ENCODE measurements around the gene SLC39A1.

Gene SLC39A1

GRCh38 chr1:153977250-153978240 lies 14.2 kb upstream of the SLC39A1 start, which contains the start of gene JTB:
Gene JTB, minus strand, starts transcription at chr1:153977674. Its CDS starts 422 bp downstream, at chr1:153977252.
- in situ Hi-C loops (cut with HindIII; ENCODE audit: low sequenced_read_pairs), result no loop called here

GRCh38 chr1:153976819-153977249 lies 13.5 kb upstream of the SLC39A1 start:
- in situ Hi-C loops (cut with HindIII; ENCODE audit: low sequenced_read_pairs), result no loop called here

- in situ Hi-C loops (cut with HindIII; ENCODE audit: low sequenced_read_pairs), result no loop called here
Observed at GRCh38 chr1:153973525-153973924, 10.2 kb upstream of the SLC39A1 start.

- in situ Hi-C loops (cut with HindIII; ENCODE audit: low sequenced_read_pairs), result no loop called here
Observed at GRCh38 chr1:153973071-153973470, 9.7 kb upstream of the SLC39A1 start.

GRCh38 chr1:153970346-153970745 lies 7.0 kb upstream of the SLC39A1 start:
- in situ Hi-C loops (cut with HindIII; ENCODE audit: low sequenced_read_pairs), result no loop called here

GRCh38 chr1:153968972-153969371 lies 5.6 kb upstream of the SLC39A1 start:
- in situ Hi-C loops (cut with HindIII; ENCODE audit: low sequenced_read_pairs), result no loop called here

GRCh38 chr1:153968408-153968807 lies 5.1 kb upstream of the SLC39A1 start:
- in situ Hi-C loops (cut with HindIII; ENCODE audit: low sequenced_read_pairs), result no loop called here

GRCh38 chr1:153968000-153968363 lies 4.6 kb upstream of the SLC39A1 start:
- in situ Hi-C loops (cut with HindIII; ENCODE audit: low sequenced_read_pairs), result no loop called here

- in situ Hi-C loops (cut with HindIII; ENCODE audit: low sequenced_read_pairs), result no loop called here
Observed at GRCh38 chr1:153967107-153967999, 4.0 kb upstream of the SLC39A1 start, which contains the start of gene CREB3L4. Gene CREB3L4, plus strand, starts transcription at chr1:153967902. Its CDS starts 624 bp downstream, at chr1:153968526.

- in situ Hi-C loops (cut with HindIII; ENCODE audit: low sequenced_read_pairs), result no loop called here
Observed at GRCh38 chr1:153963850-153964331, 554 bp upstream of the SLC39A1 start.

- in situ Hi-C loops (cut with HindIII; ENCODE audit: low sequenced_read_pairs), result no loop called here
Observed at GRCh38 chr1:153962088-153963029, 978 bp downstream of the SLC39A1 start.

GRCh38 chr1:153961421-153961820 lies 1.9 kb downstream of the SLC39A1 start:
- in situ Hi-C loops (cut with HindIII; ENCODE audit: low sequenced_read_pairs), result no loop called here

GRCh38 chr1:153960206-153960605 lies 3.1 kb downstream of the SLC39A1 start:
- in situ Hi-C loops (cut with HindIII; ENCODE audit: low sequenced_read_pairs), result no loop called here

GRCh38 chr1:153959454-153959853 lies 3.9 kb downstream of the SLC39A1 start:
- in situ Hi-C loops (cut with HindIII; ENCODE audit: low sequenced_read_pairs), result no loop called here

GRCh38 chr1:153958961-153959260 lies 4.4 kb downstream of the SLC39A1 start:
- in situ Hi-C loops (cut with HindIII; ENCODE audit: low sequenced_read_pairs), result no loop called here

GRCh38 chr1:153958111-153958960 lies 5.0 kb downstream of the SLC39A1 start, which contains the start of gene CRTC2:
Gene CRTC2, minus strand, starts transcription at chr1:153958612. Its CDS starts 115 bp downstream, at chr1:153958497.
- in situ Hi-C loops (cut with HindIII; ENCODE audit: low sequenced_read_pairs), result no loop called here

- in situ Hi-C loops (cut with HindIII; ENCODE audit: low sequenced_read_pairs), result no loop called here
Observed at GRCh38 chr1:153957744-153958110, 5.6 kb downstream of the SLC39A1 start.

- in situ Hi-C loops (cut with HindIII; ENCODE audit: low sequenced_read_pairs), result no loop called here
Observed at GRCh38 chr1:153956997-153957715, 6.2 kb downstream of the SLC39A1 start.

GRCh38 chr1:153954826-153955225 lies 8.5 kb downstream of the SLC39A1 start:
- in situ Hi-C loops (cut with HindIII; ENCODE audit: low sequenced_read_pairs), result no loop called here

Data from DLD1 (cell line).